ENCODE data around the gene PPM1H. TPM values are rescaled to one million over a fixed set of nuclear protein-coding genes. Genes with fewer than 3 reads are reported as not detected.

Gene PPM1H
- total RNA-seq, 4 donors from 2014 or later: 1.4 to 4.9 (median 2.4) TPM

DNA sequence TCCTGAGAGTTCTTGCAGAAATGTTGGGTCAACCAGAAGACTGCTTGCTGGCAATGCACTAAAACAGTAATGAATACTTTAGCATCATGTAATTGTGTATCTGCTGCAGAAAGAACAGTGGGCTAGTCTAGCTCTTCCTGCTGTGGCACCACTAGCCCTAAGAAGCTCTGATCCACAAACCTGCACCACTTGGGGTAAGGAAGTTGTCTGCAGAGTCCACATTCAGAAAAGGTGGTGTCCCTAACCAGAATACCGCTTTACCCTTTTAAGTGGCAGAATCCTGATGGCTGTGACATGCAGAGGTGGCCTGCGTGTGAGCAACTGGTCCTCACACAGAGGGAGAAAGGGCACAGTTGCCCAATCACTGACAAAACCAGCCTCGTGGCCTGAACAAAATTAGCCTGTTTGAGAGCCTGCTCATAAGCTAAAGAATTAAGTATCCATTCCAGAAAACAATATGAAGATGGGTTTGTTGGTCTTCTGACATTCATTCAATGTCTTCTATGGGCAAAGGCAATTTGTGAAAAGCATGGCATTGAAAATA, 165.8 kb downstream of the PPM1H start:
- DNase-seq (ENCODE audit: low spot score): no peak
- ATAC-seq (ENCODE audit: low FRiP score): no peak
- TF ChIP-seq, protein P1, sequence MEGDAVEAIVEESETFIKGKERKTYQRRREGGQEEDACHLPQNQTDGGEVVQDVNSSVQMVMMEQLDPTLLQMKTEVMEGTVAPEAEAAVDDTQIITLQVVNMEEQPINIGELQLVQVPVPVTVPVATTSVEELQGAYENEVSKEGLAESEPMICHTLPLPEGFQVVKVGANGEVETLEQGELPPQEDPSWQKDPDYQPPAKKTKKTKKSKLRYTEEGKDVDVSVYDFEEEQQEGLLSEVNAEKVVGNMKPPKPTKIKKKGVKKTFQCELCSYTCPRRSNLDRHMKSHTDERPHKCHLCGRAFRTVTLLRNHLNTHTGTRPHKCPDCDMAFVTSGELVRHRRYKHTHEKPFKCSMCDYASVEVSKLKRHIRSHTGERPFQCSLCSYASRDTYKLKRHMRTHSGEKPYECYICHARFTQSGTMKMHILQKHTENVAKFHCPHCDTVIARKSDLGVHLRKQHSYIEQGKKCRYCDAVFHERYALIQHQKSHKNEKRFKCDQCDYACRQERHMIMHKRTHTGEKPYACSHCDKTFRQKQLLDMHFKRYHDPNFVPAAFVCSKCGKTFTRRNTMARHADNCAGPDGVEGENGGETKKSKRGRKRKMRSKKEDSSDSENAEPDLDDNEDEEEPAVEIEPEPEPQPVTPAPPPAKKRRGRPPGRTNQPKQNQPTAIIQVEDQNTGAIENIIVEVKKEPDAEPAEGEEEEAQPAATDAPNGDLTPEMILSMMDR (IDR thresholded peaks at IDR 0.05): no peak

DNA sequence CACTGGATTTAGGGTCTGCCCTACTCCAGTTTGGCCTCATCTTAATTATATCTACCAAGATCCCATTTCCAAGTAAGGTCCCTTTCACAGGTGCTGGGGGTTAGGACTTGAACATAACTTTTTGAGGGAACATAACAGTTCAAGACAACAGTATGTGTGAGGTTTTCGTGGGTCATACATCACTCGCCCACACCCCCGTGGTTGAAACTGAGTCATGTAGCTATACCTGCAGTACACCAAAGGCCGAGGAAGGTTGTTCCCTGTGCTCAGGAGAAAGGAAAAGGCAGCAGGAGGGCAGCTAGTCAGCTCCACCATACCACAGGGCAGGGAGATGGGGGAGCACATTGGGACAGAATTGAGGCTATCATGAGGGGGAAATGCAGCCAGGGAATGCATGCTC, 167.0 kb downstream of the PPM1H start:
- TF ChIP-seq, protein P1 (IDR thresholded peaks at IDR 0.05): no peak
- no peak for ATAC-seq (ENCODE audit: low FRiP score)
- no peak for DNase-seq (ENCODE audit: low spot score)

DNA sequence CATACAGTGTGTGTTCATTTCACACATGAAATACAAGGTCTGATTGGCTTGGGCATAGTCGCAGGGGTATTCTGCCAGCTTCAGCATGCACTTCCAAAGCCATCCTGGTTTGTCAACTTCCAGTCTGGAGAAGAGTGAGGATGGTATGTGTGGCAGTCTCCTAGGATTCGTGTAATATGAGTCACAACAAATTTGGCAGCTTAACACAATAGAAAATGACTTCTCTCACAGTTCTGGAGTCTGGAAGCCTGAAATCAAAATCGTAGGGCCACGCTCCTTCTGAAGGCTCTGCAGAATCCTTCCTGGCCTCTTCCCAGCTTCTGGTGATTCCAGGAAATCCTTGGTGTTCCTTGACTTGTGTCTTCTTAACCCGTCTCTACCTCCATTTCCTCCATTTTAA, 167.5 kb downstream of the PPM1H start:
- TF ChIP-seq, protein P1 (IDR thresholded peaks at IDR 0.05): no peak
- DNase-seq (ENCODE audit: low spot score): no peak
- no peak for ATAC-seq (ENCODE audit: low FRiP score)

DNA sequence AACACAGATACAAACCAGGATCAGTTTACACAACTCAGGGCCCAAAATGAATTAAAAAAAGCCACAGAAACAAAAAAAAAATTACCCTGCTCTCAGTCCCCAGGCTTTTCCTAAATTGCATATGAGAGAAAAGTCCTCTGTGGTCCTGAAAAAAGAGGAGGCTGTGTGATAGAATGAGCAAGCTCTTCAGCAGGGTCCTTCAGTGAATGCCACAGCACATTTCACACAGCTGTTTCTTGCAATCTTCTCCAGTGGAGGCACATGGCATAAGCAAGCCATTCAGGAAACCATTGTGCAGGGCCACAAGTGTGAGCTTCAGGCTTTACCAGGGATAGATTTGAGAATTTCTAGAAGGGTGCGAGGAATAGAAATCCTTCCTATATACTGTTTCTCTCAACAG, 168.5 kb downstream of the PPM1H start:
- DNase-seq (ENCODE audit: low spot score) (no peak), ATAC-seq (ENCODE audit: low FRiP score) (no peak)
- TF ChIP-seq, protein P1 (IDR thresholded peaks at IDR 0.05): no peak

DNA sequence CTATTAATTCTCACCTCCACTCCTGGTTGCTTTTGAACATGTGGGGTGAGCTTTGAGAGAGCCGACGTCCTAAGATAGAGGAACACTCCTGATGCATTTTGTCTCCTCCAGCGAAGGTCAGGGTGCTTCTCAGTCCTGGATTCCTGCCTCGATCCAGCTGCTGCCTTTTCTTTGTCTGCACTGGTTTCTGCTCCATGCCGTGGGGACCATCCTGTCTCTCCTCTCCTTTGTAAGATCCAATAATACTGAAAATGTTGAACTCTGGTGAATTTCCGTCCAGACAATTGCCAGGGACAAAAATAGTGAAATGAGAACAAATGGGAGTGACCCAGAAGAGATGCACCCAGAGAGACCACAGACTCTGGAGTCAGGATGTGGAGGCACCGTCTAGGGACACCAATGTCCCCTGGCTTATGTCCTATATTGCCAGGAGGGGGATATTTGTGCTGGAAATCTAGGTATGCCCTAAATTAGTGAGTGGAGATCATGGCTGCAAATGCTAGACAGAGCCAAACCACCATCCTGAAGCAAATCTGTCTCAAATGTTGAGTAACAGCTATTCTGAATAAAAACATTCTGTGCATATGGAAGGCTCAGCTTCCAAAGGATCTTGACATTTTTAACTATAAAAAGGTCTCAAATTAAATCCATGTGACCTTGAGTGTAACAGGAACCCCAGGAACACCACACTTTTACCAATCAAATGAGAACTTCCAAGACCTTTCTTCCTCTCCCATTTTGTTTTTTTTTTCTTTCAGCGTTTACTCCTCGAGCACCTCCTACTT, 170.9 kb downstream of the PPM1H start:
- DNase-seq (ENCODE audit: low spot score): no peak
- TF ChIP-seq, protein P1 (IDR thresholded peaks at IDR 0.05): no peak
- no peak for ATAC-seq (ENCODE audit: low FRiP score)

DNA sequence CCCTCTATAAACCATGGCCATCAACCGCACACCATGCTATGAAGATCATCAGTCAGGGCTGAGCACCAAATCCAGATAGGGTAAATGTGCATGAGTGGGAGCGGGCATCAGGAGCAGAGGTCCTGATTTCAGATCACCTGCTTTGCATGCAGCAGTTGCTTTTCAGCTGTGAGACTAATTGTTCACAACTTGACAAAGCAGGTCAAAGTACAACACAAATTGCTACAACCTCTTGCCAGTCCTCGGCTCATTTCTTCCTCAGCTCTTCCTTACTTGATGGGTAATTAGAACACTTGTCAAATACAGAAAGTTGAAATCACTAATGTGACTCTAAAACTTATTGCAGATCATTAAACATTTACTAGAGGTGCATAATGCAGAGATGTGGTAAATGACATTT, 171.6 kb downstream of the PPM1H start:
- DNase-seq (ENCODE audit: low spot score) (no peak), ATAC-seq (ENCODE audit: low FRiP score) (no peak)
- TF ChIP-seq, protein P1 (IDR thresholded peaks at IDR 0.05): no peak

DNA sequence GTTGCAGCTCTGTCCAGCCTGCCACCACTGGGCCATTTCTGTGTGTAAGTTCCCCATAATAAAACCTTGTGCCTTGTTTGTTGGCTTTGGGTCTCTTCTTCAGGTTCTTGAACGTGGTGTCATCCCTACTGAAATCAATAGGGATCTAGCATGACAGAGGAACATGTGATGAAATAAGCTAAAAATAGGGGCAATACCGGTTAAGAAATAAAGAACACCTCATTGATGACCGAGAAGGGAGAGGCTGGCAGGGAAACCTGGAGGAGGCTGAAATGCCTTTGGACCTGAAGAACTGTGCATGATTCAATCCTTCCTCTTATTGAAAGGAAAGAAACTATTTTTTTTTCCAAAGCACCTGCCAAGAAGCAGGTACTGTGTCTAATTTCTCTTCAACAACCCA, 172.3 kb downstream of the PPM1H start:
- ATAC-seq (ENCODE audit: low FRiP score) (no peak), DNase-seq (ENCODE audit: low spot score) (no peak)
- TF ChIP-seq, protein P1 (IDR thresholded peaks at IDR 0.05): no peak

All from omental fat pad (tissue), 4 donors.